Measurements from ENCODE around the gene SREBF2.

The SREBF2 gene

DNA sequence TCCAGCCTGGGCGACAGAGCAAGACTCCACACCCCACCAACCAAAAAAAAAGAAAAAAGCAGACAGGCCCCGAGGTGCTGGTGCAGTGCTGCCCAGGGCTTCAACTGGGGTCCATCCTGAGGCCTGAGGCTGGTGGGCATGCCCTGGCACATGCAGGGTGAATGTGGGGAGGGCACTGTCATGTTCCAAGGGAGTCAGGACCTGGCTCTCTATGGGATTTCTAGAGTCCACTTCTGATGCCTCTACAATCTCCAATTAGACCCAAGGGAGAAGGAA, 103.9 kb downstream of the SREBF2 start:
- H3F3A ChIP-seq (ENCODE audit: insufficient read depth, low read length), result peaks cover 11% of the 10 kb centered on the region; the same call in 1 of the 2 replicates
- no peak overlapping the region for H3K4me3 ChIP-seq (ENCODE audit: low read depth, low read length, poor library complexity, severe bottlenecking)
- H3K27me3 ChIP-seq (ENCODE audit: insufficient read depth, low read length), result no peaks in the 10 kb centered on the region
- TF ChIP-seq EZH2 (IDR thresholded peaks at IDR 0.05; ENCODE audit: borderline replicate concordance, low read length) (no peak), CTCF (IDR thresholded peaks at IDR 0.05; ENCODE audit: low read length) (no peak)
- H3K4me2 ChIP-seq (ENCODE audit: low read length), result peak overlapping the region; percentile 23; the same call in 1 of the 2 replicates
- no peaks in the 10 kb centered on the region for H4K20me1 ChIP-seq (ENCODE audit: insufficient read depth, low read length)
- no peaks in the 10 kb centered on the region for H3K9me3 ChIP-seq (ENCODE audit: low read length)
- no peaks in the 10 kb centered on the region for H3K9me2 ChIP-seq (ENCODE audit: low read depth, low read length)
- H3K9ac ChIP-seq (ENCODE audit: low read length), result peak overlapping the region; percentile 47
- peaks cover 29% of the 10 kb centered on the region; the same call in 1 of the 2 replicates for H3K36me3 ChIP-seq (ENCODE audit: insufficient read depth, low read length)
- H3K79me2 ChIP-seq (ENCODE audit: insufficient read depth, low read length), result no peaks in the 10 kb centered on the region
- peaks cover 100% of the 10 kb centered on the region for H3K4me1 ChIP-seq (ENCODE audit: insufficient read depth, low read length, severe bottlenecking)
- peak overlapping the region; percentile 96 for H3K27ac ChIP-seq (ENCODE audit: low read depth, low read length, poor library complexity, severe bottlenecking)
- H2AFZ ChIP-seq (ENCODE audit: low read length), result no peak overlapping the region

GRCh38 chr22:41939981-41940831, 107.3 kb downstream of the SREBF2 start:
- H4K20me1 ChIP-seq (ENCODE audit: insufficient read depth, low read length), result no peaks in the 10 kb centered on the region
- no peaks in the 10 kb centered on the region; the same call in 1 of the 2 replicates for H3K79me2 ChIP-seq (ENCODE audit: insufficient read depth, low read length)
- H3K4me1 ChIP-seq (ENCODE audit: insufficient read depth, low read length, severe bottlenecking), result peaks cover 86% of the 10 kb centered on the region
- H3K27me3 ChIP-seq (ENCODE audit: insufficient read depth, low read length), result no peaks in the 10 kb centered on the region
- H3K9ac ChIP-seq (ENCODE audit: low read length), result peak overlapping the region; percentile 25; the same call in 1 of the 2 replicates
- H3K27ac ChIP-seq (ENCODE audit: low read depth, low read length, poor library complexity, severe bottlenecking), result peak overlapping the region; percentile 96
- TF ChIP-seq EZH2 (IDR thresholded peaks at IDR 0.05; ENCODE audit: borderline replicate concordance, low read length) (no peak), CTCF (IDR thresholded peaks at IDR 0.05; ENCODE audit: low read length) (no peak)
- peaks cover 54% of the 10 kb centered on the region for H3K36me3 ChIP-seq (ENCODE audit: insufficient read depth, low read length)
- no peaks in the 10 kb centered on the region for H3K9me2 ChIP-seq (ENCODE audit: low read depth, low read length)
- peak overlapping the region; percentile 20 for H3K4me3 ChIP-seq (ENCODE audit: low read depth, low read length, poor library complexity, severe bottlenecking)
- peaks cover 11% of the 10 kb centered on the region; the same call in 1 of the 2 replicates for H3F3A ChIP-seq (ENCODE audit: insufficient read depth, low read length)
- peak overlapping the region; percentile 51 for H3K4me2 ChIP-seq (ENCODE audit: low read length)
- no peaks in the 10 kb centered on the region for H3K9me3 ChIP-seq (ENCODE audit: low read length)
- H2AFZ ChIP-seq (ENCODE audit: low read length), result no peak overlapping the region

- no peaks in the 10 kb centered on the region for H3K9me2 ChIP-seq (ENCODE audit: low read depth, low read length)
- peak; percentile 84 for TF ChIP-seq CTCF (IDR thresholded peaks at IDR 0.05; ENCODE audit: low read length)
- no peak for TF ChIP-seq EZH2 (IDR thresholded peaks at IDR 0.05; ENCODE audit: borderline replicate concordance, low read length)
- peak overlapping the region; percentile 25; the same call in 1 of the 2 replicates for H3K9ac ChIP-seq (ENCODE audit: low read length)
- H3K4me1 ChIP-seq (ENCODE audit: insufficient read depth, low read length, severe bottlenecking), result peaks cover 82% of the 10 kb centered on the region
- H3K9me3 ChIP-seq (ENCODE audit: low read length), result no peaks in the 10 kb centered on the region
- no peaks in the 10 kb centered on the region for H3K27me3 ChIP-seq (ENCODE audit: insufficient read depth, low read length)
- H3K27ac ChIP-seq (ENCODE audit: low read depth, low read length, poor library complexity, severe bottlenecking), result peak overlapping the region; percentile 96
- H2AFZ ChIP-seq (ENCODE audit: low read length), result no peak overlapping the region
- H3F3A ChIP-seq (ENCODE audit: insufficient read depth, low read length), result peaks cover 11% of the 10 kb centered on the region; the same call in 1 of the 2 replicates
- H3K4me2 ChIP-seq (ENCODE audit: low read length), result peak overlapping the region; percentile 27
- peaks cover 60% of the 10 kb centered on the region for H3K36me3 ChIP-seq (ENCODE audit: insufficient read depth, low read length)
- H3K79me2 ChIP-seq (ENCODE audit: insufficient read depth, low read length), result peaks cover 6% of the 10 kb centered on the region
- H3K4me3 ChIP-seq (ENCODE audit: low read depth, low read length, poor library complexity, severe bottlenecking), result peak overlapping the region; percentile 20
- no peaks in the 10 kb centered on the region for H4K20me1 ChIP-seq (ENCODE audit: insufficient read depth, low read length)
Measured at GRCh38 chr22:41940832-41941765, 108.2 kb downstream of the SREBF2 start.
